Activated CD4-positive, alpha-beta T cell treated with anti-CD3 and anti-CD28 coated beads, Interleukin-2, amount 50 U/mL, for 1 hour (primary cell): ENCODE data around the gene PFKL.
A peak's percentile ranks its signal among the peaks of the same experiment; 100 is the strongest.
"Not testable (repeated sequence)": the region's sequence is repeated elsewhere in the genome, so short reads cannot be mapped to it uniquely, and the experiment has no call there.

Experiments used
- DNase-seq: peaks from one replicate; pipeline ENCODE4 v3.0.0-alpha.2; 2020

The PFKL gene

DNA sequence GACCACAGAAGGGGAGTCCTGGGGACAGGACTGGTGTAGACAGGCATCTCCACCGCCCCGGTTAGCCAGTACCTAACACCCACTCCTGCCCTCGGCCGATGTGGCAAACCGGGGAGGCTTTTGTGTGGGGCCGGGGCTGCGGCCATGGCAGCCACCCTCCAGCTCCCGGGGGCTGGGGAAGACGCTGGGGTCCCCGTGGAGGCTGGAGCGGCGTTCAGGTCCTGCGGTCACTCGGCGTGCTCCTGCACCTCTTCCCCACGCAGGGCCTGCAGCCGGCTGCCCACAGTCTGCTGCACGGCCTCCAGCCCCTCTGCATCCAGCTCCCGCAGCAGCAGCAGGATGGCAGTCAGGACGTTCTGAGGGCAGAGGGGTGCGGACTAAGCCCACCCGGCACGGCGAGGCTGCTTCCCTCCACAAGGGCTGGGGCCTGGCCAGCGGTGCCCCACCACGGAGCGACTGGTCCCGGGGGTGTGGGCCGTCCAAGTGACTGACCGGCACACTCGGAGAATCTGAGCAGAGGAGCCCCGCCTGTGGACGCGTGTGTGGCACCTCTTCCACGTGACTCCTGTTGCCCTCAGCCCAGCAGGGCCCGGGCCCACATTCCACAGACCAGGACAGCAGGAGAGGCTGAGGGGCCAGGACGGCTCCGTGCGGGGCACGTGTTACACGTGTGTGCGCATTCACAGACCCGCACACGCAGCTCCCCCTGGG lies 30.3 kb downstream of the PFKL start:
- DNase-seq, result no peak

DNA sequence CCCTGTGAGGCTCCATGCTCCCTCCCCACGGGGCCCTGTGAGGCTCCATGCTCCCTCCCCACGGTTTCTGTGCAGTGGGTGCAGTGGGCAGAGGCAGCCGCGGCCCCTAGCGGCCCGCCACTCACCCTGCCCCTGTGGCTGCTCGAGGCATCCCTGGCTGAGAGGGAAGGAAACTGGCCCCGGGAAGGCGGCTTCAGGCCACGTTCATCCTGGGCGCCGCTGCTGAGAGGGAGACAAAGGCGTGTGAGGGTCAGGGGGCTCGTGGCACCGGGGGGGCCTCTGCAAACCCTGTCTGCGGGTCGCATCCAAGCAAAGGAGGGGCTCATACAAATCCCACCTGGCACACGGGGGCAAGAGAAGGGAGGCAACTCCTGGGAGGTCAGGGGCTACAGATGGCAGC lies 30.8 kb downstream of the PFKL start:
- no peak for DNase-seq

DNA sequence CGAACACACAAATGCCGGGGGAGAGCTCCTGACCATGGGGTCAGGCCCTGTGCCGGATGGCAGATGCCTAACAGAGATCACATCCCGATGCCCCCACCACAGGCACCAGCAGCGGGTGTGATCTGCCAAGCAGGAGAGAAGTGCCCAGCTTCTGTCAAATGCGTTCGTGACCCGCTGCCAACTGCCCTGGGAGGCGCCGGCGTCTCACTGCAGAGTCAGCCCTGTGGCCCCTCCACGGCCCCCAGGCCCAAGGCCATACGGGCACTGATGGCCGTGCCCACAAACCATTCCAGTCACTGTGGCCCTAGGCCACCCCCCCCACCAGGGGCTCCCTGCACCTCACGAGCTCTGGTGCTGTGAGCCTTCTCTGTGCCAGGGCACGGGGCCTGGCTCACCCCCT lies 31.4 kb downstream of the PFKL start:
- no peak for DNase-seq

DNA sequence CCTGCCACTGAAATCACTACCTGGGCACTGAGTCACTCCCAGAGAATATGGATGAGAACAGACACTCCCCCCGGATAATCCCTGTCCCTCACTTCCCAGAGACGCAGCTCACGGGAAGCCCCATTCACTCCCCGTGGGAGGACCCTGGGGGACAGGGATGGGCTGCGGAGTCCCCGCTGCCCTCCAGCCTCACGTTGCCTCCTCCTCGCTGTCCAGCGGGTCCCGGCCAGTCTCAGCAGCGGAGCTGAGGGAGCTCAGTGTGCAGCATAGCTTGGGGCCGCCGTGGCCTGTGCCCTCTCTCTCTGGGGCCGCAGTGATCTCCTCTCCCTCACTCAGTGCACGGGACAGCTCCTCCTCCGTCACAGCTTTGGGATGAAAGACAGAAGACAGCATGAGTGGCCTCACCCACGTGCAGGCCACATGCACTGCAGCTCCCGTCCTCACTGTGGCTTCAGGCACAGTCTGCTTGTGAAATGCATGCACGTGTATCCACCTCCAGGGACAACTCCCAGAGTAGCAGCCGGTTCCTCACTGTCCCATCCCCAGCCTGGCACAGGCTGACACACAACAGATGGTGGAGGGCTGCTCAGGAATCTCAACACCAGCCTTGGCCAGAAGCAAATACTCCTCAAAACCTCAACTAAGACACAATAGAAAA lies 31.9 kb downstream of the PFKL start:
- DNase-seq, result no peak

DNA sequence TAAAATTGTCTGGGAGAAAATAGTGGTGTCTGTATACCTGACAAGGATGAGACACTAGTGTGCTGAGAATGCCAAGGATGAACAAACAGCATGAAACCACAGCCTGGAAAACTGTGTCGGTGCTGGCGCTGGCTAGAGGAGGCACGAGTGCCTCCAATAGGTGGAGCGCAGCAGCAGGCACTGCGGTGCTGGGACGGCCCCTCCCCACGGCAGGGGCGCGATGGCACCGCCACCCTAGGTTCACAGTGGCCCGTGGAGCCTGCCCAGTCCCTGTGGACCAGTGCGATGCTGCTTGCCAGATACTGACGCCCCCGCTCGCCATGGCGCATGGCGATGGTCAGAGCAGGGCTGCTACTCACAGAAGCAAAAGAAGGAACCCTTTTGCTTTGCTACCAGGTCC lies 32.5 kb downstream of the PFKL start:
- DNase-seq, result no peak

DNA sequence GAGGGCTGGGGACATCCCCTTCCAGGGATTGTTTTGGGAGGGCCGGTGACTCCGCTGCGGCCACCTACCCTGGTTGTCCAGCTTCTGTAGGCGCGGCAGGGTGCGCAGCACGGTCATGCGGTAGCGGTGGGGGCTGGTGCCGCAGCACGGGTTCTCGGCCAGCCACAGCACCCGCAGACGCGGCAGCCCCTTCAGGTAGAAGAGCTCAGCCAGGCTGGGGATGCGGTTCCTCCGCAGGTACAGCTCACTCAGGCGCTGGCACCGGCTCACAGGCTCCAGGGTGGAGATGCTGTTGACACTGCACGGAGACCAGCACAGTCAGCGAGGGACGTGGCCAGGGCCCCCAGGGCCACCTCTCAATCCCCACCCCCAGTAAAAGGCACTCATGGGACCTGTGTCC lies 33.1 kb downstream of the PFKL start:
- DNase-seq, result no peak

DNA sequence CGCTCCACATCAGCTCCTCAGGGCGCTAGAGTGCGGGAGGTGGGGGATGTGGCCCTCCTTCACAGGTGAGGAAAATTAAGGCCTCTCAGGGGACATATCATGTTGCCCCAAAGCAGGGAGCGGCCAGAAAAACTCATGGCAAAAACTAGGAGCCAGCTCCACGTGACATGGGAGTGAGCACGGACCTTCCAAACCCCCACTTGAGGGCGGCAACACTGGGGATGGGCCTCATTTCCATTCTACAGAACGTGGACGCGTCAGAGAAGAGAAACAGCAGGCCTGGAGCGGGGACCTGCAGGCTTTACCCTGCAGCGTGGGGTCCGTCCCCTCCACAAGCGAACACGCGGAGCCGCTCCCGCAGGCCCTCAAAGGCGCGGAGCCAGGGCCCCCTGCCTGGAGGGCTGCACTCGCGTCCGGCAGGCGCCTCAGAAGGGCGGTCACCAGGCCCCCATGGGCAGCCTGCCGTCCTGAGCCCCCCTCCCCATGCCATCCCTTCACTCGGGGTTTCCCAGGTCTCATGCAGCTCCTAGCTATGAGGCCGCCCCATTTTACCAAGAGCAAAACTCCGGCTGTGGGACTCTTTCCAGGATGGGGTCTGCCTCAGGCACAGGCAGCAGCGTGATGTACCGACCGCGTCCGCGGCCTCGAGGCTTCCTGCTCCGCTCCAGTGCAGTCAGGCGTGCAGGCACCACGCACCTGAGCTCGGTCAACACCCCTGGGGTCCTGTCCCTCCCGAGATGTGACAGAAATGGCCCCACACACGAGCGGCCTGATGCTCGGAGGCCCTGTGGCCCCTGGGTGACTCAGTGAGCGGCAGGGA lies 33.9 kb downstream of the PFKL start:
- DNase-seq, result no peak

DNA sequence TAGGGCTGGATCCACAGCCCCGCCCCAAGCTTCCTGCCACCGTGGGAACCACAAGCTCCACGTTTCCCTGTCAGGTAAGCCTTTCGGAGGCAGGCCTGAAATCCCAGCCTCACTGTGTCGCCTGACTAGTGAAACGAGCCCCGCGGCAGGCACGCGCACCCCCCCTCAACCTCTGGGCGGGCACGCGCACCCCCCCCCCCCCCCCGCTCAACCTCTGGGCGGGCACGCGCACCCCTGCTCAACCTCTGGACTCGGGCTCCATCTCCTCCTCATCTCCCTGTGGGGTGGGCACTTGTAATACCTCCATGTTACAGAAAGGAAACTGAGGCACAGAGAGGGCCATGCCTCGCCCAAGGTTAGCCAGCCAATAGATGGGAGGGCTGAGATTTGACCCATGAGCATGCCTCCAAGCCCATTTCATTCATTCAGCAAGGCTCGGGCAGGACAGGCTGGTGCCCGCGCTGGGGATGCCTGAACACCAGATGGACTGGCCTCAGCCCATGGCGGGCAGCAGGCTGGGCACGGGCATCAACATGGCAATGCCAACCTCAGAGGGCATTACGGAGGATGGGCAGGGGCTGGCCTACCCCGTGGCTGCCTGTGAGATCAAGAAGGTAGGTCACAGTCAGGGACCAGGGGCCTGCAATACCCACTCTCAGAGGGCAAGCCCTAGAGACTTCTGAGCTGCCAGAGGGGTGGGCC lies 34.6 kb downstream of the PFKL start:
- DNase-seq, result no peak

DNA sequence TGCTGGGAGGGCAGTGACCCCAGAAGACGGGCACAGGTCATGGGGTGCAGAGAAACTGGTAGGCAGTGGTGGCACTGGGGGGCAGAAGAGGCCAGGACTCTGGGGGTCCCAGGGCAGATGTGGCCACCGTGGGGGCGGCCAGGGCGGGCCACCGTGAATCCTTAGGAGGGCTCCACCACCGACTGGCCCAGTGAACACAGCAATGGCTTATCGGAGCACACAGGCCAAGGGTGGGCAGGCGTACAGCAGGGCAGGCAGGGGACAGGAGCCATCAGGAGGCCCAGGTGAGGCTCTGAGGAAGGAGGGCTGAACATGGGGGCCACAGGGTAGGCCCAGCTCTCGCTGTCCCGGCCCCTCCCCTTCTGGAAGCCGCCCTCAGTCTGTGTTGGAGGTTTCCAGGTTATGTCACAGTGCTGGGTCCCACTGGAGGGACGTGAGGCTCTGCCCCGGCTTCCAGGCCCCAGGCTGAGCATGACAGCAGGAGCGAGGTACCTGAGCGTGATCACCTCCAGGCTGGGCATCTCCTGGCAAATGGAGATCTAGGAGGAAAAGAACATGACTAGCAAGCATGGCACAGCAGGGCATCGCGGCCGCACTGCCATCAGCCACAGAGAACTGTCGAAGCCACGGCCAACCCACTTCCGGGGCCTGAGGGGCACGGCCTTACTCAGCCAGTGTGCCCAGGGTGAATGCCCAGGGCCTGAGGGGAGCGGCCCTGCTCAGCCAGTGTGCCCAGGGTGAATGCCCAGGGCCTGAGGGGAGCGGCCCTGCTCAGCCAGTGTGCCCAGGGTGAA lies 35.6 kb downstream of the PFKL start:
- DNase-seq, result no peak

DNA sequence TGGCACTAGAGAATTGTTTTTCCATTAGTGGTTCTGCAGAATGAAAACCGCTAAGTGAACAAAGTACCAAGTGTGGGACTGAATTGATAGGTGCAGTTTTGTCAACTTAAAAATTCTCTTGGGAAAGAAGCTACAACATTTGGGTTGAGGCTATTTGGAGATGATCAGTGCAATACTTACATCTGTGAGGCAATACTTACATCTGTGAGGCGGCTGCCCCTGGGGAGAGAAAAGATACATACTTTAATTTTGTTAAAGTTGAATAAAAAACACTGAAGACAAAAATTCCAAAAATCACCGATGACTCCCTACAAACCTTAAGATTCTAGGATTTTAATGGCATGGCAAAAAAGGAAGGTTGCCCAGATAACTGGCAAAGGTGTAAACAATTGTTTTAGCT lies 37.6 kb downstream of the PFKL start:
- DNase-seq, result no peak

DNA sequence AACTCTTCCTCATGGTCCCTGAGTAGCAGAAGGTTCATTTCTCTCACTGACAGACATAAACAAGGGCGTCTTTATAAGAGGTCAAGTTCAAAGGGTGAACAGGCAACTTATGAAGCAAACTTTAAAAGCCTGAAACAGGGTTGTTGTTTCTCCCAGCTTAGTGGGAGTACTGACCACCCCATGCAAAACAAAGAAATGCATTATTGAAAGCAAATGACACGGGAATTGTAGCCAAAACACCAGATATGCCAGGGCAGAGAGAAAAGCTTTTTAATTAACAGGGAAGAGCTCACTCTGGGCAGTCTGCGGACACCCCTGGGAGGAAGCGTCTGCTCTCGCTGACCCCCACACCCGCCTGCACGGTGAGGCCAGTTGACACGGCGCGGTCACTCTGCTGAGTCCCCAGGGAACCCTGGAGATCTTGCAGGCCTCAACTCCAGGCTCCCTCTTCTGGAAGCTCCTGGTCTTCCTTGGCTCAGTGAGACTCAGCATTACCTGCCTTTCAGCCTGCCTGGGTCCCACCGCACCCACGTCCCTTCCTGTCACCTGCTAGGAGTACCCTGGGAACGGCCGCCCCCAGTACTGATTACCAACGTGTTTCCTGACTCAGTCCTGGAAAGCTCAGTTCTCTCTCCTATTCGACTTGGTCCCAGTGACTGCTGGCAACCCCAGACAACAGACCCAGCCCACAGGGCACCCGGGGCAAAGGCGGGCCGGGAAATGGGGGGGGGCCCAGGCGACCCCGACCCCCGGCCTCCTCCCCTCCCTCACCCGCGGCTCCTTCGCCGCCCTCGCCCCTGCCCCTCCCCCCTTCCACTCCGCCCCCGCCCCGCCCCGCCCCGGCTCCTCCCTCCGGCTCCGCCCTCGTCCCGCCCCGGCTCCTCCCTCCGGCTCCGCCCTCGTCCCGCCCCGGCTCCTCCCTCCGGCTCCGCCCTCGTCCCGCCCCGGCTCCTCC lies 38.4 kb downstream of the PFKL start:
- DNase-seq, result no peak

DNA sequence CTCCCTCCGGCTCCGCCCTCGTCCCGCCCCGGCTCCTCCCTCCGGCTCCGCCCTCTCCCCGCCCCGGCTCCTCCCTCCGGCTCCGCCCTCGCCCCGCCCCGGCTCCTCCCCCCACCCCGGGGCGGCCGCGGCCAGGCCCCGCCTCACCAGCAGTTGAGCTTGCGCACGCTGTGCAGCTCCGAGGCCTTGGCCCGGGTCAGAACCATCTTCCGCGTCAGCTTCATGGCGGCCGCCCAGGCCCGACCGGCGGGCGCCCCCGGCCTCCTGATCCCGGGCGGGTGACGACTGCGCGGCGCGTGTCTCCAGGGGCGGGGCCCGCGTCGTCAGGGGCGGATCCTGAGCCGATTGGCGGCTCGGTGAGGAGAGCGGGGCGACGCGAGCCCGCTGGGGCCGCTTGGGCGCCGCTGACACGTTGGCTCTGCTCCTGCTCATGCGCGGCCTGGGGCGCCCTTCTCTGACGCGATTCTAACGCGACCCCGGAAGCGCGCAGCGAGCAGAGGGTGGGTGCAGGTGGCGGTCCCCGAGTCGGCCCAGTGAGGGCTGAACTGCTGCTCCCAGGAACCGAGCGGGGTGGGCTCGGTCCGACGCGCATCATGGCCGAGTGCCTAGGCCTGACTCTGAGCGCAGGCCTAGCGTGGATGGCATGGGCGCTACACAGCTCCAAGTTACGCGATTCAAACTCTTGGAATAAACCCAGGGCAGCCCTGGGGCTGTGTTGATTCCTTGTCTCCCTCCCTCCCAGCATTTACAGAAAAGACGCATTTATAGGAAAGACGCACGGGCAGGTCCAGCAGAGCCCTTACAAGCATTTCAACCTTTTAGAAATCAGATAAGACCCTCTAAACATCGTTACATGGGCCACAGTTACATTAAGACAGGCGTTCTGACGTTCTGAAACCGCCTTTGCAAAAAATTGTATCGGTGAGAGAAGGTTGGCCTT lies 39.4 kb downstream of the PFKL start, which contains the start of gene CFAP410:
Gene CFAP410 (minus strand): TSS at position 420 of the 940 bp plus-strand sequence. CDS start 196 bp downstream, at position 224.
- peak; percentile 92 for DNase-seq

DNA sequence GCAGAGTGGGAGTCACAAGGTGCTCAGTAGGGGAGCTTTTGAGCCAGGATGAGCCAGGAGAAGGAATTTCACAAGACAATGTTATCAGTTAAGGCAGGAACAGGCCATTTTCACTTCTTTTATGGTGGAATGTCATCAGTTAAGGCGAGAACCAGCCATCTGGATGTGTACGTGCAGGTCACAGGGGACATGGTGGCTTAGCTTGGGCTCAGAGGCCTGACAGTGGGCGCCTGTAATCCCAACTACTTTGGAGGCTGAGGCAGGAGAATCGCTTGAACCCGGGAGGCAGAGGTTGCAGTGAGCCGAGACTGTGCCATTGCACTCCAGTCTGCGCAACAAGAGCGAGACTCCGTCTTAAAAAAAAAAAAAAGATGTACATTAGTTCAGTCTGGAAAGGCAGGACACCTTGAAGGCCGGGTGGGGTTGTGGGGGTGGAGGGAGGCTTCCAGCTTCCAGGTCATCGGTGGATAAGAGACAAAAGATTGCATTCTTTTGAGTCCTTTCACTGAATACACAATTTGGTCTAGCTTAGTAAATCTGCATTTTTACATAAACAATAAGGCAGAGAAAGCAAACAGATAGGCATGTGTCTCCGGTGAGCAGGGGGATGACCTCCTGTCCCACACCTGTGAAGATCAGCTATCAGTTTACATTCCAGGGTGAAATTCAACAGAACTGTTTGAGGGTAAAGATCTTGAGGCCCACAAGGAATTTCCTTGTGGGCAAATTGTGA lies 42.0 kb downstream of the PFKL start:
- DNase-seq, result not testable (repeated sequence)

DNA sequence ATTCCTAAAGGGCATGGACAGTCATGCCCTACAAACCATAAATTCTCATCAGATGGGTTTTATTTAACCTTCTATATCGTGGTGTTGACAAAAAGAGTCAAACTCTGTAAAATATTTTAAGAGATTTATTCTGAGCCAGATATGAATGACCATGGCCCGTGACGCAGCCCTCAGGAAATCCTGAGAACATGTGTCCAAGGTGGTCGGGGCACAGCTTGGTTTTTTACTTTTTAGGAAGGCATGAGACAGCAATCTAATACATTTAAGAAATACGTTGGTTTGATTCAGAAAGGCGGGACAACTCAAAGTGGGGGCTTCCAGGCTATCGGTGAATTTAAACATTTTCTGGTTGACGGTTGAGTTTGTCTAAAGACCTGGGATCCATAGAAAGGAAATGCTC lies 43.1 kb downstream of the PFKL start:
- not testable (repeated sequence) for DNase-seq

DNA sequence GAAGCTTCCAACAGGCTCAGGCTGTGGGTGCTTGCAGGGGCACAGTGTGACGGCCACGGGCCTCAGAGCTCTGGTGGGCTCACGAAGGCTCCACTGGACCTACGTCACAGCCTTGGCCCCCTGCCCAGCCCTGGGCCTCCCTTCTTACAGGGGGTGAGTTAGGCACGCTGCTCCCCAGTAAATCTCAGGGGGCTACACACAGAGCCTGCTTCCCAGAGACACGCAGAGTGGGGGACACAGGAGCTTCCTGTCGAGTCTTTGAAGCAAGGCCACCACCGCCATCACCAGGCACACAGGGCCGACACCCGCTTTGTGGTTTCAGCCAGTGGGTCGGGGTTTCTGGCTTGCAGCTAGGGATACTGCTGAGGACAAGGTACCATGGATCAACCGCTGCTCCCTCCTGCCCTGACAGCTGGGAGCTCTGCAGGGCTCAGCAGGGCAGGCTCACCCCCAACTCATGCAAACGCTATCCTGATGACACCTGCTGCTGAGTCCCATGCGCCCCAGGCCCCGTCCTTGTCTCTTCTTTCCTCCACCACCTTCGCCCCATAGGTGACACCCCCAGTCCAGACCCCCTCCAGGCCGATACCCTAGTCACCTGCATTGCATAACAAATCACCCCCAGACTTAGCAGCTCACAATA lies 44.8 kb downstream of the PFKL start:
- DNase-seq, result no peak

DNA sequence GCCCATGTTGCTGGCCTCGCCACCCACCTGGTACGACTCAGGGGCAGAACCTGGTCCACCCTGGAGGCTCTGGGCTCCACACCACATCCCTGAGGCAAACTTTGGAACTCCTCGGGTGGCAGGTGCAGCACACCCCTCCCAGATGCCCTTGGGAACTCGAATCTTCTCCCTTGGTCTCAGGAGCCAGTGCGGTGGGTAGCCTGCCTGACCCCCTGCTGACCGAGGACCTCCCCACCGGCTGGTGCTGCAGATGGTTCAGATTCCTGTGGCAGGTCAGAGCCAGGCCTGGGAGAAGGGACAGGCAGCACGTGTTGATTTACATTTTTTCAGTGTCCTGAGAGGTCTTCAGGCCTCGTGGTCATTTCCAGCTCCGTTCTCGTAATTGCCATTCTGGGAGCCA lies 45.6 kb downstream of the PFKL start:
- DNase-seq, result no peak

DNA sequence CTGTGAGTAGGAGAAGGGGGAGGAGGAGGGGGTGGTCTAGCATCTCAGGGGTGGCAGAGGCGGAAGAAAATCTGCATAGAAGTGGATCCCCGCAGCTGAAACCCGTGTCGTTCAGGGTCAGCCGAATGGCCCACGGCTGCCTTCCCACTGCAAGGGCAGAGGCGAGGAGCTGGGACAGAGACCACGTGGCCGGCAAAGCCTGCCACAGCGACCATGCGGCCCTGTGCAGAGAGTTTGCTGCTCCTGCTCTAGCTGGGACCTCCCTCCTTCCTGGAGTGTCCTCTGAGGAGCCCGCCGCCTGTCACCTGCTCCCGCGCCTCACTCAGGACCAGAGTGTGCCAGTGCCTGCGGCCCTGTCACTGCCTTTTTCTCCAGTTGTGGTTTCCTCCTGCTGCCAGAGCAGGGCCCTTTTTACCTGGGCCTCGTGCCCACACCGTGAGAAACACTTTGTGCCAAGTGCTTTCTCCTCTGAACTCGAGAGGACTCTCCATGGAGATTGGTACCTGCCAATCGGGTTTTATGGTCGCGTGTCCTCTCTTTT lies 48.1 kb downstream of the PFKL start:
- no peak for DNase-seq

DNA sequence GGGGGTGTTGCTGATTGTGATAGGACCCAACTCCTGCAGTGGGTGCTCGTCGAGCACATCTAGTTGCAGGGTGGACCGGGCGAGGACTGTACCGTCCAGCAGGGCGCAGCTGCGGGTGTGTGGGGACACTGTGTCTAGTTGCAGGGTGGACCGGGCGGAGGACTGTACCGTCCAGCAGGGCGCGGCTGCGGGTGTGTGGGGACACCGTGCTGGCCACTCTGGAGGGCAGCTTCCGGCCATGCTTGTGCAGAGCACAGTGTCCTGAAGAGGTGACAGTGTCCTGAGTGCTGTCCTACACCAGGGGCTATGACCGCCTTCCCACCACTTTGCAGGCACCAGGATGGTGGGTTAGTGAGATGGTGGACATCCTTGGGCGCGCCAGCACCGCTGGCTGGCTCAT lies 49.0 kb downstream of the PFKL start:
- DNase-seq, result no peak
